ENCODE measurements around the gene FGD2.

DNA sequence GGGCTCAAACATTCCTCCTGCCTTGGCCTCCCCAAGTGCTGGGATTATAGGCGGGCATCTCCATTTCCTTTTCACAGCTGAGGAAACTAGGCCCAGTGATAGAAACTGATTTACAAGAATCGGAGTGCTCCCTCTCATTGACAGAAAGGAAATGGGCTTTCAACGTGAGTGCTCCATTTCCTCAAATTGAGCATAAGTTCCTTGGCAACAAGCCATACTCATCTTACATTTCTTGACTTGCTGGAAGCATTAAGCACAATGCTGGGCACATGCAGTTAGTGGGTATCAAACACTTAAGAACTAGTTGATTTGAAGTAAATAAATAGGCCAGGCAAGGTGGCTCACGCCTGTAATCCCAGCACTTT, 54.7 kb downstream of the FGD2 start:
- TF ChIP-seq, protein P1, sequence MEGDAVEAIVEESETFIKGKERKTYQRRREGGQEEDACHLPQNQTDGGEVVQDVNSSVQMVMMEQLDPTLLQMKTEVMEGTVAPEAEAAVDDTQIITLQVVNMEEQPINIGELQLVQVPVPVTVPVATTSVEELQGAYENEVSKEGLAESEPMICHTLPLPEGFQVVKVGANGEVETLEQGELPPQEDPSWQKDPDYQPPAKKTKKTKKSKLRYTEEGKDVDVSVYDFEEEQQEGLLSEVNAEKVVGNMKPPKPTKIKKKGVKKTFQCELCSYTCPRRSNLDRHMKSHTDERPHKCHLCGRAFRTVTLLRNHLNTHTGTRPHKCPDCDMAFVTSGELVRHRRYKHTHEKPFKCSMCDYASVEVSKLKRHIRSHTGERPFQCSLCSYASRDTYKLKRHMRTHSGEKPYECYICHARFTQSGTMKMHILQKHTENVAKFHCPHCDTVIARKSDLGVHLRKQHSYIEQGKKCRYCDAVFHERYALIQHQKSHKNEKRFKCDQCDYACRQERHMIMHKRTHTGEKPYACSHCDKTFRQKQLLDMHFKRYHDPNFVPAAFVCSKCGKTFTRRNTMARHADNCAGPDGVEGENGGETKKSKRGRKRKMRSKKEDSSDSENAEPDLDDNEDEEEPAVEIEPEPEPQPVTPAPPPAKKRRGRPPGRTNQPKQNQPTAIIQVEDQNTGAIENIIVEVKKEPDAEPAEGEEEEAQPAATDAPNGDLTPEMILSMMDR (IDR thresholded peaks at IDR 0.05 in 8 of 11, conservative IDR thresholded peaks at IDR 0.05 in 3 of 11), result no peak
- TF ChIP-seq POLR2AphosphoS5 (IDR thresholded peaks at IDR 0.05), result no peak
- no peak for TF ChIP-seq POLR2A (IDR thresholded peaks at IDR 0.05)
